A549 (cell line): ENCODE data around the gene ZBTB16. TPM values are rescaled to one million over a fixed set of nuclear protein-coding genes. Genes with fewer than 3 reads are reported as not detected.

ENCODE experiments used
- ATAC-seq, 2 experiments: fragments of 200-7000 bp in 1 of 2; fragments of >200 bp in 1 of 2; cut with Nextera tagmentation in 1 of 2; cut with Tn5 transposase in 1 of 2; 3 replicates each; pipeline versions ENCODE4 v1.8.0 to v1.9.1; 2018 to 2020; ENCODE audit warnings: mild to moderate bottlenecking in 1 of 2, moderate library complexity in 1 of 2
- CTCF ChIA-PET: fragments of 300-600 bp; sonication (Branson Sonifier 250); formaldehyde crosslinking; extraction: SDS; loops from one replicate; lab custom pipeline; 2021; ENCODE audit warnings: antibody characterized with exemption, inconsistent platforms; lab: Yijun Ruan, JAX
- POLR2A ChIA-PET: fragments of 350-600 bp; formaldehyde crosslinking; extraction: SDS; loops from one replicate; lab custom pipeline; 2021; ENCODE audit warnings: antibody characterized with exemption, inconsistent platforms; lab: Yijun Ruan, JAX
- DNase-seq, 2 experiments: peaks; one replicate each; pipeline versions ENCODE4 v3.0.0 to v3.0.0-alpha.2; 2011 to 2016; ENCODE audit warnings: low read depth in 1 of 2, low spot score in 1 of 2
- FAIRE-seq: peaks from 2 replicates; lab custom pipeline; 2011; peaks lifted over from hg19 to GRCh38; lab: Jason Lieb, UNC
- H3K27ac ChIP-seq, 2 experiments: fragments of >200 bp; sonication (Bioruptor Twin); formaldehyde crosslinking; 3 replicates each; pipeline ENCODE4 v1.5.1; 2016 to 2017
- H3K4me1 ChIP-seq: fragments of >200 bp; sonication (Bioruptor Twin); formaldehyde crosslinking; 3 replicates; pipeline ENCODE4 v1.6.1; 2016
- H3K4me2 ChIP-seq: fragments of >200 bp; sonication (Bioruptor Twin); formaldehyde crosslinking; 3 replicates; pipeline ENCODE4 v1.6.1; 2016
- H3K4me3 ChIP-seq: fragments of >200 bp; sonication (Bioruptor Twin); formaldehyde crosslinking; 3 replicates; pipeline ENCODE4 v1.5.1; 2016
- H3K9me3 ChIP-seq: fragments of >200 bp; sonication (Bioruptor Twin); formaldehyde crosslinking; 3 replicates; pipeline ENCODE4 v1.6.1; 2016
- CBX8 ChIP-seq: fragments of 200-600 bp; sonication (generic); IDR thresholded peaks from 2 replicates; pipeline ENCODE4 v1.6.1; 2016
- CEBPB ChIP-seq, 2 experiments: fragments of >200 bp in 1 of 2; sonication (Bioruptor Twin) in 1 of 2; formaldehyde crosslinking in 1 of 2; IDR thresholded peaks; 2 replicates each; pipeline ENCODE4 v1.6.1; 2012 to 2016
- EHF ChIP-seq: fragments of 250-450 bp; sonication (Bioruptor Pico); IDR thresholded peaks from 2 replicates; pipeline ENCODE4 v1.5.0; 2020; ENCODE audit warnings: mild to moderate bottlenecking
- EP300 ChIP-seq, 2 experiments: fragments of >200 bp; sonication (Bioruptor Twin); formaldehyde crosslinking; IDR thresholded peaks; 2 replicates in 1 of 2; 3 replicates in 1 of 2; pipeline ENCODE4 v1.6.1; 2016 to 2017
- FOXS1 ChIP-seq: fragments of 250-450 bp; sonication (Bioruptor Pico); IDR thresholded peaks from 2 replicates; pipeline ENCODE4 v1.5.0; 2020; ENCODE audit warnings: mild to moderate bottlenecking, moderate library complexity
- GATA3 ChIP-seq: IDR thresholded peaks from 2 replicates; pipeline ENCODE4 v1.6.1; 2012; ENCODE audit warnings: borderline replicate concordance
- JUN ChIP-seq, 2 experiments: fragments of >200 bp; sonication (Bioruptor Twin); formaldehyde crosslinking; IDR thresholded peaks; 2 replicates in 1 of 2; 3 replicates in 1 of 2; pipeline ENCODE4 v1.6.1; 2016 to 2017
- JUNB ChIP-seq: fragments of >200 bp; sonication (Bioruptor Twin); formaldehyde crosslinking; IDR thresholded peaks from 2 replicates; pipeline ENCODE4 v1.6.1; 2016
- MYC ChIP-seq: IDR thresholded peaks from 2 replicates; pipeline ENCODE4 v1.6.1; 2012; ENCODE audit warnings: mild to moderate bottlenecking, inconsistent platforms, low read length, improper control_type of control experiment, borderline replicate concordance
- PHF8 ChIP-seq: fragments of 200-600 bp; sonication (generic); IDR thresholded peaks from 2 replicates; pipeline ENCODE4 v1.6.1; 2016; ENCODE audit warnings: low read depth, mild to moderate bottlenecking, antibody characterized with exemption, moderate library complexity, borderline replicate concordance
- POLR2A ChIP-seq: IDR thresholded peaks from 2 replicates; pipeline ENCODE4 v1.6.1; 2012; ENCODE audit warnings: mild to moderate bottlenecking, low read length
- RAD21 ChIP-seq, 2 experiments: fragments of >200 bp in 1 of 2; sonication (Bioruptor Twin) in 1 of 2; formaldehyde crosslinking in 1 of 2; IDR thresholded peaks in 1 of 2; conservative IDR thresholded peaks in 1 of 2; 2 replicates in 1 of 2; 3 replicates in 1 of 2; pipeline ENCODE4 v1.6.1; 2012 to 2018; ENCODE audit warnings: inconsistent platforms in 1 of 2
- RFX5 ChIP-seq: fragments of 450-650 bp; IDR thresholded peaks from 2 replicates; pipeline ENCODE4 v1.7.1; 2014; ENCODE audit warnings: antibody characterized with exemption, mild to moderate bottlenecking, moderate library complexity
- SMC3 ChIP-seq: fragments of >200 bp; sonication (Bioruptor Twin); formaldehyde crosslinking; IDR thresholded peaks from 3 replicates; pipeline ENCODE4 v1.6.1; 2018; ENCODE audit warnings: inconsistent platforms
- ZFP36 ChIP-seq: fragments of 450-650 bp; IDR thresholded peaks from 2 replicates; pipeline ENCODE4 v1.6.1; 2014; ENCODE audit warnings: borderline replicate concordance; ENCODE audit not compliant: partially characterized antibody
- WGBS: methylation state at CpG from one replicate; pipeline ENCODE4 v1.1.6; 2017; ENCODE audit errors: missing lambda C conversion rate; 5-methylcytosine and 5-hydroxymethylcytosine counted together
- polyA plus RNA-seq, 4 experiments: library from polyadenylated mRNA; depleted of rRNA in 3 of 4; stranded (reverse); fragments of >200 nt; fragmentation: RNase III in 1 of 4; extraction: RNeasy Plus Mini Kit Qiagen cat#74134 plus additional on column Dnase treatment in 1 of 4; gene quantifications; 2 replicates in 3 of 4; 3 replicates in 1 of 4; pipeline ENCODE4 v1.2.3, GENCODE V29; 2011 to 2017
- TF ChIP-seq, protein P1 (sequence below): fragments of 250-450 bp; sonication (Bioruptor Pico); IDR thresholded peaks from 2 replicates; pipeline ENCODE4 v1.5.0; 2021; ENCODE audit warnings: mild to moderate bottlenecking, moderate library complexity, borderline replicate concordance
- TF ChIP-seq, protein P2 (sequence below): fragments of 250-450 bp; sonication (Bioruptor Pico); IDR thresholded peaks from 2 replicates; pipeline ENCODE4 v1.5.0; 2020; ENCODE audit warnings: low read depth, mild to moderate bottlenecking, moderate library complexity
- TF ChIP-seq, protein P3 (sequence below): fragments of 200-600 bp; sonication (generic); IDR thresholded peaks from 2 replicates; pipeline ENCODE4 v1.6.1; 2016; ENCODE audit warnings: antibody characterized with exemption, mild to moderate bottlenecking, moderate library complexity
- TF ChIP-seq, protein P4 (sequence below): fragments of 450-650 bp; IDR thresholded peaks from 2 replicates; pipeline ENCODE4 v1.6.1; 2014; ENCODE audit warnings: antibody characterized with exemption
- TF ChIP-seq, protein P5 (sequence below): fragments of >200 bp; sonication (Bioruptor Twin); formaldehyde crosslinking; IDR thresholded peaks from 3 replicates; pipeline ENCODE4 v1.6.1; 2016
- TF ChIP-seq, protein P6 (sequence below): IDR thresholded peaks from 2 replicates; pipeline ENCODE4 v1.6.1; 2012
- TF ChIP-seq, protein P7 (sequence below): fragments of 150-350 bp; IDR thresholded peaks from 2 replicates; pipeline ENCODE4 v1.6.1; 2014; ENCODE audit warnings: low read depth, mild to moderate bottlenecking, low read length

ZBTB16 gene
- polyA plus RNA-seq, 2 of the 4 experiments (the other 2 are of a cell fraction), result not detected

DNA sequence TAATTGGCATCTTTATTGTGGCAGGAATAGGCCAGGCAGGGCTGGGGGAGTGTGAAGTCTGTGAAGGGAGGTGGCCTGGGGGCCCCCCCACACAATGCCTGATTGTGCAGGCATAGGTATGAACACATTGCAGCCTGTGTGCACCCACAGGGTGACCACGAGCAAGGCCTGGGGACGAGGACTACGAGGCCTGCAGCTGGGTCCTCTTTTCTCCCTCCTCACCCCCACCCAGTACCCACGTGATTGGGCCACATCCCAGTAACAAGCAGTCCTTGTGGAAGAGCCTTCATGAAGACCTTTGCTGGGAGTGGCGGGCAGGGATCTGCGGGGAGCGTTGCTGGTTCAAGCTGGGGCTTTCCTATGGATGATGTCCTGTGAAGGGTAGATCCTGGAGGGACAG is 29.3 kb downstream of the ZBTB16 start:
- DNase-seq (no peak), FAIRE-seq (no peak), ATAC-seq (no peak)
- ChIA-PET CTCF (no interaction called here), POLR2A (no interaction called here)
- 68% methylated on average over 5 of the region's 7 CpGs for WGBS
- no peaks in the 10 kb centered on the region for H3K9me3 ChIP-seq
- H3K4me1 ChIP-seq, result no peaks in the 10 kb centered on the region
- H3K4me2 ChIP-seq, result no peak overlapping the region
- no peak for TF ChIP-seq RFX5
- no peak for TF ChIP-seq EHF (CRISPR knock-in tag)
- TF ChIP-seq JUN (IDR thresholded peaks at IDR 0.05), result no peak
- H3K27ac ChIP-seq, result no peak overlapping the region
- no peak overlapping the region for H3K4me3 ChIP-seq

DNA sequence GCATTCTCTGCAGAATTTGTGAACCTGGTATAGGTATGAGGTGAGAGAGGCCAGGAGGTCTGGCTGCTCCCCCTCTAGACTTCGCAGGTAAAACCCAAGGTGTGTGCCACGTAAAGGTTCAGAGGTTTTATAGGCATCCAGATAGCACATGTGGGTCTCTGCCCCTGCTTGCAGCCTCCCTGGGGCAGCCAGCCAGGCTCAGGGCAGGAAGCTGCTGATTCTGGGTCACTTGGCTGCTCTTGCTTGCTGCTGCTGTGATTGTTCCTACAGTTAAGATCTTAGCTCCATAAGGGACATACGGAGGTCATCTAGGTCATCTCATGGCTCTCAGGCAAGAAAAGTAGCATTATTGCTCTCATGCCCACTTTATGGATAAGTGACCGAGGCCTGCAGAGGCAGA is 30.2 kb downstream of the ZBTB16 start:
- DNase-seq (no peak), ATAC-seq (no peak), FAIRE-seq (no peak)
- Histone ChIP-seq H3K4me2 (no peak overlapping the region), H3K4me1 (no peaks in the 10 kb centered on the region), H3K27ac (no peak overlapping the region), H3K9me3 (no peaks in the 10 kb centered on the region), H3K4me3 (no peak overlapping the region)
- 34% methylated on average over 4 of the region's 4 CpGs for WGBS
- ChIA-PET POLR2A (no interaction called here), CTCF (no interaction called here)
- TF ChIP-seq ZFP36 (no peak), POLR2A (no peak)
- TF ChIP-seq, protein P1, sequence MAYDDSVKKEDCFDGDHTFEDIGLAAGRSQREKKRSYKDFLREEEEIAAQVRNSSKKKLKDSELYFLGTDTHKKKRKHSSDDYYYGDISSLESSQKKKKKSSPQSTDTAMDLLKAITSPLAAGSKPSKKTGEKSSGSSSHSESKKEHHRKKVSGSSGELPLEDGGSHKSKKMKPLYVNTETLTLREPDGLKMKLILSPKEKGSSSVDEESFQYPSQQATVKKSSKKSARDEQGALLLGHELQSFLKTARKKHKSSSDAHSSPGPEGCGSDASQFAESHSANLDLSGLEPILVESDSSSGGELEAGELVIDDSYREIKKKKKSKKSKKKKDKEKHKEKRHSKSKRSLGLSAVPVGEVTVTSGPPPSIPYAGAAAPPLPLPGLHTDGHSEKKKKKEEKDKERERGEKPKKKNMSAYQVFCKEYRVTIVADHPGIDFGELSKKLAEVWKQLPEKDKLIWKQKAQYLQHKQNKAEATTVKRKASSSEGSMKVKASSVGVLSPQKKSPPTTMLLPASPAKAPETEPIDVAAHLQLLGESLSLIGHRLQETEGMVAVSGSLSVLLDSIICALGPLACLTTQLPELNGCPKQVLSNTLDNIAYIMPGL (CRISPR knock-in tag), result no peak
- TF ChIP-seq, all 56 proteins: peak for 0

DNA sequence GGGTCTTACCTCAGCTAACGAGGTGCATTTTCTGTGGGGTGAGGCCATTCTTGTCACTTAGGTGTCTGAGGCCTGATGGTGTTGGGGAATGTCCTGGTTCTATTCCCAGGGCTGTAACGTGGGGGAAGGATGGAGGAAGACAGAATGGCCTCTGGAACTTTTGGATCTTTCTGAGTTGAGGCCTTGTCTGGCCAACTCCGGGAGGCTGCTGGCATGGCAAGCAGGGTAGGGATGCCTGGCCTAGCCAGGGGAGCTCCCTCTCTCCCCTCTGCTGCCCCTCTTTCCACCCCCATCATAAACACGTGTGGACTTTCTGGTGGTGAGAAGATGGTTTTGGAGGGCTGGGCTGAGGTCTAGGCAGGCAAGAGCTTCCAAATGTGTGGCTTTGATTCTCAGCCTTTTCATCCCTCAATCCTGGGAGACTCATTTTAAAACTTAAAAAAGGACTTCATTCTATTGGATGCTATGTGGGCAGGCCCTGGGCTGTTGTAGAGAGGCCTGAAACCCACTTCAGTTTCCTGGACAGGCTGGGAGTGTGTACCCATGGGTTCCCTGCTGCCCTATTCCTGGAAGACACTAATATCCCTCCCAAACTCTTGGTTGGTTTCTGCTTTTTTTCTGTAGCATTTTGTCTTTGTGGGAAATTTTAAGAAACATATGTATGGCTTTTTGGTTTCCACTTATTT is 30.9 kb downstream of the ZBTB16 start:
- H3K4me1 ChIP-seq, result no peaks in the 10 kb centered on the region
- FAIRE-seq (no peak), DNase-seq (no peak), ATAC-seq (no peak)
- no peaks in the 10 kb centered on the region for H3K9me3 ChIP-seq
- POLR2A ChIA-PET, result no interaction called here
- H3K4me2 ChIP-seq, result no peak overlapping the region
- no peak overlapping the region for H3K4me3 ChIP-seq
- 52% methylated on average over 3 of the region's 4 CpGs for WGBS
- CTCF ChIA-PET, result no interaction called here
- no peak overlapping the region for H3K27ac ChIP-seq
- no peak for TF ChIP-seq EP300 (IDR thresholded peaks at IDR 0.05)
- TF ChIP-seq, protein P2, sequence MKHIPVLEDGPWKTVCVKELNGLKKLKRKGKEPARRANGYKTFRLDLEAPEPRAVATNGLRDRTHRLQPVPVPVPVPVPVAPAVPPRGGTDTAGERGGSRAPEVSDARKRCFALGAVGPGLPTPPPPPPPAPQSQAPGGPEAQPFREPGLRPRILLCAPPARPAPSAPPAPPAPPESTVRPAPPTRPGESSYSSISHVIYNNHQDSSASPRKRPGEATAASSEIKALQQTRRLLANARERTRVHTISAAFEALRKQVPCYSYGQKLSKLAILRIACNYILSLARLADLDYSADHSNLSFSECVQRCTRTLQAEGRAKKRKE, result no peak
- TF ChIP-seq EHF (CRISPR knock-in tag), result no peak
- TF ChIP-seq, protein P3, sequence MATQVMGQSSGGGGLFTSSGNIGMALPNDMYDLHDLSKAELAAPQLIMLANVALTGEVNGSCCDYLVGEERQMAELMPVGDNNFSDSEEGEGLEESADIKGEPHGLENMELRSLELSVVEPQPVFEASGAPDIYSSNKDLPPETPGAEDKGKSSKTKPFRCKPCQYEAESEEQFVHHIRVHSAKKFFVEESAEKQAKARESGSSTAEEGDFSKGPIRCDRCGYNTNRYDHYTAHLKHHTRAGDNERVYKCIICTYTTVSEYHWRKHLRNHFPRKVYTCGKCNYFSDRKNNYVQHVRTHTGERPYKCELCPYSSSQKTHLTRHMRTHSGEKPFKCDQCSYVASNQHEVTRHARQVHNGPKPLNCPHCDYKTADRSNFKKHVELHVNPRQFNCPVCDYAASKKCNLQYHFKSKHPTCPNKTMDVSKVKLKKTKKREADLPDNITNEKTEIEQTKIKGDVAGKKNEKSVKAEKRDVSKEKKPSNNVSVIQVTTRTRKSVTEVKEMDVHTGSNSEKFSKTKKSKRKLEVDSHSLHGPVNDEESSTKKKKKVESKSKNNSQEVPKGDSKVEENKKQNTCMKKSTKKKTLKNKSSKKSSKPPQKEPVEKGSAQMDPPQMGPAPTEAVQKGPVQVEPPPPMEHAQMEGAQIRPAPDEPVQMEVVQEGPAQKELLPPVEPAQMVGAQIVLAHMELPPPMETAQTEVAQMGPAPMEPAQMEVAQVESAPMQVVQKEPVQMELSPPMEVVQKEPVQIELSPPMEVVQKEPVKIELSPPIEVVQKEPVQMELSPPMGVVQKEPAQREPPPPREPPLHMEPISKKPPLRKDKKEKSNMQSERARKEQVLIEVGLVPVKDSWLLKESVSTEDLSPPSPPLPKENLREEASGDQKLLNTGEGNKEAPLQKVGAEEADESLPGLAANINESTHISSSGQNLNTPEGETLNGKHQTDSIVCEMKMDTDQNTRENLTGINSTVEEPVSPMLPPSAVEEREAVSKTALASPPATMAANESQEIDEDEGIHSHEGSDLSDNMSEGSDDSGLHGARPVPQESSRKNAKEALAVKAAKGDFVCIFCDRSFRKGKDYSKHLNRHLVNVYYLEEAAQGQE, result no peak
- TF ChIP-seq, protein P4, sequence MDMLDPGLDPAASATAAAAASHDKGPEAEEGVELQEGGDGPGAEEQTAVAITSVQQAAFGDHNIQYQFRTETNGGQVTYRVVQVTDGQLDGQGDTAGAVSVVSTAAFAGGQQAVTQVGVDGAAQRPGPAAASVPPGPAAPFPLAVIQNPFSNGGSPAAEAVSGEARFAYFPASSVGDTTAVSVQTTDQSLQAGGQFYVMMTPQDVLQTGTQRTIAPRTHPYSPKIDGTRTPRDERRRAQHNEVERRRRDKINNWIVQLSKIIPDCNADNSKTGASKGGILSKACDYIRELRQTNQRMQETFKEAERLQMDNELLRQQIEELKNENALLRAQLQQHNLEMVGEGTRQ, result no peak
- no peak for TF ChIP-seq SMC3
- TF ChIP-seq, protein P5, sequence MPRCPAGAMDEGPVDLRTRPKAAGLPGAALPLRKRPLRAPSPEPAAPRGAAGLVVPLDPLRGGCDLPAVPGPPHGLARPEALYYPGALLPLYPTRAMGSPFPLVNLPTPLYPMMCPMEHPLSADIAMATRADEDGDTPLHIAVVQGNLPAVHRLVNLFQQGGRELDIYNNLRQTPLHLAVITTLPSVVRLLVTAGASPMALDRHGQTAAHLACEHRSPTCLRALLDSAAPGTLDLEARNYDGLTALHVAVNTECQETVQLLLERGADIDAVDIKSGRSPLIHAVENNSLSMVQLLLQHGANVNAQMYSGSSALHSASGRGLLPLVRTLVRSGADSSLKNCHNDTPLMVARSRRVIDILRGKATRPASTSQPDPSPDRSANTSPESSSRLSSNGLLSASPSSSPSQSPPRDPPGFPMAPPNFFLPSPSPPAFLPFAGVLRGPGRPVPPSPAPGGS, result no peak
- no peak for TF ChIP-seq PHF8
- TF ChIP-seq CBX8, result no peak
- TF ChIP-seq, protein P6, sequence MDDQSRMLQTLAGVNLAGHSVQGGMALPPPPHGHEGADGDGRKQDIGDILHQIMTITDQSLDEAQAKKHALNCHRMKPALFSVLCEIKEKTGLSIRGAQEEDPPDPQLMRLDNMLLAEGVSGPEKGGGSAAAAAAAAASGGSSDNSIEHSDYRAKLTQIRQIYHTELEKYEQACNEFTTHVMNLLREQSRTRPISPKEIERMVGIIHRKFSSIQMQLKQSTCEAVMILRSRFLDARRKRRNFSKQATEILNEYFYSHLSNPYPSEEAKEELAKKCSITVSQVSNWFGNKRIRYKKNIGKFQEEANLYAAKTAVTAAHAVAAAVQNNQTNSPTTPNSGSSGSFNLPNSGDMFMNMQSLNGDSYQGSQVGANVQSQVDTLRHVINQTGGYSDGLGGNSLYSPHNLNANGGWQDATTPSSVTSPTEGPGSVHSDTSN, result no peak
- no peak for TF ChIP-seq MYC
- TF ChIP-seq RAD21 (conservative IDR thresholded peaks at IDR 0.05 in 1 of 2, IDR thresholded peaks at IDR 0.05 in 1 of 2), result no peak
- no peak for TF ChIP-seq JUNB
- no peak for TF ChIP-seq CEBPB (IDR thresholded peaks at IDR 0.05)
- TF ChIP-seq GATA3, result no peak
- TF ChIP-seq FOXS1 (CRISPR knock-in tag), result no peak
- TF ChIP-seq, protein P7, sequence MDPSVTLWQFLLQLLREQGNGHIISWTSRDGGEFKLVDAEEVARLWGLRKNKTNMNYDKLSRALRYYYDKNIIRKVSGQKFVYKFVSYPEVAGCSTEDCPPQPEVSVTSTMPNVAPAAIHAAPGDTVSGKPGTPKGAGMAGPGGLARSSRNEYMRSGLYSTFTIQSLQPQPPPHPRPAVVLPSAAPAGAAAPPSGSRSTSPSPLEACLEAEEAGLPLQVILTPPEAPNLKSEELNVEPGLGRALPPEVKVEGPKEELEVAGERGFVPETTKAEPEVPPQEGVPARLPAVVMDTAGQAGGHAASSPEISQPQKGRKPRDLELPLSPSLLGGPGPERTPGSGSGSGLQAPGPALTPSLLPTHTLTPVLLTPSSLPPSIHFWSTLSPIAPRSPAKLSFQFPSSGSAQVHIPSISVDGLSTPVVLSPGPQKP, result no peak
